Endothelial cell of umbilical vein (primary cell): ENCODE data around the gene DNAH1. TPM values are rescaled to one million over a fixed set of nuclear protein-coding genes. Genes with fewer than 3 reads are reported as not detected.

Experiments
- BruUV-seq: library from RNA; stranded (reverse); fragments of 400-500 nt; replicated peaks from 2 replicates; lab custom pipeline; 2021; lab: Mats Ljungman, UMichigan
- CTCF ChIA-PET: fragments of 300-600, 350-600 bp; sonication (Branson Sonifier 250); formaldehyde crosslinking; loops from one replicate; lab custom pipeline; 2021; ENCODE audit warnings: antibody characterized with exemption, inconsistent platforms; lab: Charles Lee
- POLR2A ChIA-PET: fragments of 300-600, 350-600 bp; sonication (Branson Sonifier 250); formaldehyde crosslinking; loops from one replicate; lab custom pipeline; 2021; ENCODE audit warnings: antibody characterized with exemption, inconsistent platforms; lab: Charles Lee
- DNase-seq: peaks from one replicate; pipeline ENCODE4 v3.0.0-alpha.2; 2011; ENCODE audit warnings: low read depth, low spot score
- FAIRE-seq: peaks from 2 replicates; lab custom pipeline; 2011; peaks lifted over from hg19 to GRCh38; lab: Jason Lieb, UNC
- H2AFZ ChIP-seq: 2 replicates; pipeline ENCODE4 v1.6.0; 2012; ENCODE audit warnings: low read depth, low read length, control low read depth, inconsistent platforms
- H3K27ac ChIP-seq: 2 replicates; pipeline ENCODE4 v1.5.1; 2011; ENCODE audit warnings: low read depth, mild to moderate bottlenecking, control low read depth, low read length, moderate library complexity; ENCODE audit not compliant: insufficient read depth
- H3K27me3 ChIP-seq, 2 experiments: 2 replicates each; pipeline versions ENCODE4 v1.6.0 to v1.6.1; 2011; ENCODE audit warnings: low read length in 2 of 2, mixed read lengths in 1 of 2; ENCODE audit not compliant: control insufficient read depth in 2 of 2, insufficient read depth in 2 of 2
- H3K36me3 ChIP-seq, 2 experiments: 2 replicates in 1 of 2; 3 replicates in 1 of 2; pipeline ENCODE4 v1.5.1; 2011; ENCODE audit warnings: low read length in 2 of 2, mild to moderate bottlenecking in 1 of 2, moderate library complexity in 1 of 2; ENCODE audit not compliant: control insufficient read depth in 2 of 2, insufficient read depth in 2 of 2; ENCODE audit errors: extremely low read depth in 1 of 2
- H3K4me1 ChIP-seq: 3 replicates; pipeline ENCODE4 v1.5.1; 2011; ENCODE audit warnings: mild to moderate bottlenecking, low read length; ENCODE audit not compliant: control insufficient read depth, insufficient read depth; ENCODE audit errors: extremely low read depth
- H3K4me2 ChIP-seq: 2 replicates; pipeline ENCODE4 v1.6.1; 2011; ENCODE audit warnings: low read length, control low read depth, mixed read lengths; ENCODE audit not compliant: insufficient read depth
- H3K4me3 ChIP-seq, 3 experiments: fragments of 200-600 bp in 1 of 3; sonication (generic), shearing (Covaris generic) in 1 of 3; replicated peaks in 1 of 3; 2 replicates each; pipeline ENCODE4 v1.5.1; 2011 to 2016; ENCODE audit warnings: control low read depth in 3 of 3, low read length in 3 of 3, mild to moderate bottlenecking in 2 of 3, inconsistent platforms in 1 of 3, low read depth in 1 of 3, moderate library complexity in 1 of 3; ENCODE audit not compliant: insufficient read depth in 1 of 3
- H3K79me2 ChIP-seq: 2 replicates; pipeline ENCODE4 v1.6.0; 2012; ENCODE audit warnings: low read length, inconsistent platforms; ENCODE audit not compliant: control insufficient read depth, insufficient read depth
- H3K9ac ChIP-seq: replicated peaks from 2 replicates; pipeline ENCODE3; 2011; ENCODE audit warnings: low read length, control low read depth; ENCODE audit not compliant: insufficient read depth; ENCODE audit errors: extremely low read depth
- H3K9me1 ChIP-seq: replicated peaks from 3 replicates; pipeline ENCODE4 v1.6.0; 2011; ENCODE audit warnings: mild to moderate bottlenecking, low read length; ENCODE audit not compliant: control insufficient read depth, insufficient read depth; ENCODE audit errors: extremely low read depth
- H3K9me3 ChIP-seq: replicated peaks from 2 replicates; pipeline ENCODE4 v1.5.1; 2012; ENCODE audit warnings: low read length, inconsistent platforms; ENCODE audit not compliant: control insufficient read depth, insufficient read depth
- H4K20me1 ChIP-seq: replicated peaks from 2 replicates; pipeline ENCODE3; 2011; ENCODE audit warnings: mild to moderate bottlenecking, low read length; ENCODE audit not compliant: control insufficient read depth, insufficient read depth; ENCODE audit errors: extremely low read depth
- CTCF ChIP-seq, 2 donors: IDR thresholded peaks; 1 replicate in 1 of 2; 2 replicates in 1 of 2; pipeline ENCODE4 v1.5.1; 2011; ENCODE audit warnings: low read length in 2 of 2, mild to moderate bottlenecking in 2 of 2, moderate library complexity in 2 of 2, control low read depth in 1 of 2, inconsistent platforms in 1 of 2, low read depth in 1 of 2; ENCODE audit not compliant: insufficient read depth in 1 of 2; ENCODE audit errors: extremely low read depth in 1 of 2
- EZH2 ChIP-seq: IDR thresholded peaks from 2 replicates; pipeline ENCODE4 v1.6.1; 2012; ENCODE audit warnings: borderline replicate concordance, low read depth, mild to moderate bottlenecking, moderate library complexity, low read length, inconsistent platforms; ENCODE audit not compliant: severe bottlenecking
- FOS ChIP-seq: IDR thresholded peaks from 2 replicates; pipeline ENCODE4 v1.6.1; 2011; ENCODE audit warnings: mild to moderate bottlenecking, low read length, moderate library complexity, borderline replicate concordance; ENCODE audit not compliant: insufficient read depth
- GATA2 ChIP-seq: IDR thresholded peaks from 2 replicates; pipeline ENCODE4 v1.7.0; 2011; ENCODE audit warnings: low read depth, mild to moderate bottlenecking, moderate library complexity, mixed read lengths, low read length; ENCODE audit not compliant: insufficient read length, insufficient read depth
- JUN ChIP-seq: IDR thresholded peaks from 2 replicates; pipeline ENCODE4 v1.6.1; 2011; ENCODE audit warnings: borderline replicate concordance, low read depth; ENCODE audit not compliant: insufficient read length, insufficient read depth
- MAX ChIP-seq: IDR thresholded peaks from 2 replicates; pipeline ENCODE4 v1.6.1; 2011; ENCODE audit not compliant: insufficient read depth, insufficient read length
- MYC ChIP-seq: IDR thresholded peaks from one replicate; pipeline ENCODE4 v1.6.1; 2011; ENCODE audit warnings: mild to moderate bottlenecking, low read depth, low read length
- POLR2A ChIP-seq: IDR thresholded peaks from 2 replicates; pipeline ENCODE4 v1.6.1; 2012; ENCODE audit warnings: low read depth, mild to moderate bottlenecking, control low read depth, low read length
- POLR2AphosphoS5 ChIP-seq: IDR thresholded peaks from 2 replicates; pipeline ENCODE4 v1.6.1; 2012; ENCODE audit warnings: low read depth, mild to moderate bottlenecking, control low read depth, low read length, moderate library complexity; ENCODE audit not compliant: insufficient read depth
- dilution Hi-C: fragments of 300-500 bp; cut with MboI; formaldehyde crosslinking; loops from one replicate; pipeline ENCODE4 v1.15.0; 2019; ENCODE audit warnings: low sequenced_read_pairs; ENCODE audit not compliant: extremely low pct_ligation_motif_present
- intact Hi-C: fragments of 100-400 bp; cut with micrococcal nuclease; formaldehyde crosslinking; loops from one replicate; pipeline ENCODE4 v1.10.0; 2022
- polyA plus RNA-seq, 4 experiments: library from polyadenylated mRNA; depleted of rRNA in 3 of 4; stranded (reverse) in 3 of 4; unstranded in 1 of 4; fragments of >200 nt; gene quantifications; 2 replicates each; pipeline versions ENCODE4 v1.2.1 to v1.2.3, GENCODE V29; 2011 to 2012; ENCODE audit warnings: missing spikeins in 1 of 4
- total RNA-seq: library from RNA; stranded (reverse); gene quantifications from 2 replicates; pipeline ENCODE4 v1.2.3, GENCODE V29; 2021

Gene DNAH1
- total and polyA plus RNA-seq, 2 donors (not counting 3 experiments of a cell fraction or from before 2014, with no cell fraction given) = 5.8 to 6.0 TPM

- Histone ChIP-seq H3K4me1 (no peaks in the 10 kb centered on the region), H3K9ac (no peak overlapping the region), H3K9me1 (no peaks in the 10 kb centered on the region), H3K36me3 (no peaks in the 10 kb centered on the region), H2AFZ (no peak overlapping the region), H3K9me3 (no peaks in the 10 kb centered on the region), H3K4me3 (no peak overlapping the region), H3K27me3 (no peaks in the 10 kb centered on the region), H3K4me2 (no peak overlapping the region), H3K79me2 (no peaks in the 10 kb centered on the region), H4K20me1 (no peaks in the 10 kb centered on the region), H3K27ac (no peak overlapping the region)
- CTCF ChIA-PET = interaction anchor here (1.1 to 3.5 kb wide), 2 partner anchors 44 to 152 kb away, joined by 4 to 15 read pairs; no protein-coding TSS in a partner anchor
- POLR2A ChIA-PET = no interaction called here
- FAIRE-seq (no peak), DNase-seq (no peak)
- TF ChIP-seq EZH2 (no peak), POLR2AphosphoS5 (no peak), FOS (no peak), POLR2A (no peak), JUN (no peak), MAX (no peak), CTCF (IDR thresholded peaks at IDR 0.05; ENCODE audit: extremely low read depth in 1 of 2, insufficient read depth in 1 of 2, low read depth in 1 of 2, low read length in 2 of 2) (no peak), GATA2 (no peak), MYC (no peak)
- intact Hi-C loops (no loop called here), dilution Hi-C loops (no loop called here)
- no TSS peak for BruUV-seq
These were observed 67.3 kb downstream of the DNAH1 start for GRCh38 chr3:52383446-52383845.
